Large intestine (tissue), 3 donors: ENCODE measurements around the gene DBNDD1. TPM values are rescaled to one million over a fixed set of nuclear protein-coding genes. Genes with fewer than 3 reads are reported as not detected.
"Not testable (repeated sequence)": the region's sequence is repeated elsewhere in the genome, so short reads cannot be mapped to it uniquely, and the experiment has no call there.

Experiments
- DNase-seq, 2 donors: peaks; one replicate each; pipeline versions ENCODE4 v3.0.0 to v3.0.0-alpha.2; 2013
- H3K27ac ChIP-seq: one replicate; pipeline ENCODE4 v1.5.1; 2013; ENCODE audit warnings: low read length
- H3K27me3 ChIP-seq: 2 replicates; pipeline ENCODE4 v1.6.1; 2013; ENCODE audit warnings: low read length; ENCODE audit not compliant: control insufficient read depth, insufficient read depth
- H3K36me3 ChIP-seq: 2 replicates; pipeline ENCODE4 v1.6.1; 2013; ENCODE audit warnings: low read length; ENCODE audit not compliant: control insufficient read depth, insufficient read depth
- H3K4me1 ChIP-seq: one replicate; pipeline ENCODE4 v1.6.1; 2013; ENCODE audit warnings: low read length; ENCODE audit not compliant: control insufficient read depth, insufficient read depth
- H3K4me3 ChIP-seq: one replicate; pipeline ENCODE4 v1.5.1; 2013; ENCODE audit warnings: low read length
- H3K9me3 ChIP-seq: one replicate; pipeline ENCODE4 v1.6.1; 2013; ENCODE audit warnings: mild to moderate bottlenecking, low read depth, low read length, moderate library complexity; ENCODE audit not compliant: control insufficient read depth
- WGBS: methylation state at CpG from one replicate; pipeline ENCODE4 v1.1.5; 2013; ENCODE audit warnings: low lambda C conversion rate; ENCODE audit not compliant: insufficient coverage; 5-methylcytosine and 5-hydroxymethylcytosine counted together
- polyA plus RNA-seq: library from polyadenylated mRNA; unstranded; fragments of 120-200 nt; gene quantifications from one replicate; pipeline ENCODE4 v1.2.1, GENCODE V29; 2013

Gene DBNDD1
- polyA plus RNA-seq, 1 donor: 9.5 TPM

DNA sequence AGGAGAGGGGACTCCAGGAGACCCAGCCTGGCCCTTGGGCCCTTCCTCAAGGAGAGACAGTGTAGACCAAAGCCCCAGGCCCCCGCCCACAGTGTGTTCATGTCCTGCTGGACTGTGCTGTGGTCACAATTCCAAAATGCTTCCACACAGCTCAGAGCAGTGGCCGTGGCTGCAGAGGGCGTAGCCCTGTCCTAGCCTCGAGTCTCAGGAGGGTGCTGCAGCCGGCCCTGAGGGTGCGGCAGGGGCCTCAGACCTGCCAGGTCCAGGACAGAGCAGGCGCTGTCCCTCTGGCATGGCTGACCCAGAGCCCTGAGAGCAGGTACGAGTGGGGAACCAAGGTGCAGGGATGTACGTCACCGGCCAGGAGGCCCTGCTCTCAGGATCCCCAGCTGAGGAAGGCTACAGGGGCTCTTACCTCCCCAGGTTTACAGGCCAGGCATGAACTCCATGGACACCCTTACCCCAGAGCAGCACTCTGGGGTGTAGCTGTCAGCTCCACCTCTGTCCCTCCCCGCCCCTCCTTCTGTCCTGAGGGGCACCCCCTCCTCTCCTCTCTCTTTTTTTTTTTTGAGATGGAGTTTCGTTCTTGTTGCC, 7.3 kb downstream of the DBNDD1 start:
- H3K27ac ChIP-seq: no peak overlapping the region
- no peaks in the 10 kb centered on the region for H3K9me3 ChIP-seq
- H3K4me1 ChIP-seq: no peaks in the 10 kb centered on the region
- no peak for DNase-seq
- WGBS: no CpG with 5 or more reads among the region's 12 CpGs
- no peak overlapping the region for H3K4me3 ChIP-seq
- no peaks in the 10 kb centered on the region for H3K27me3 ChIP-seq
- H3K36me3 ChIP-seq: no peaks in the 10 kb centered on the region

DNA sequence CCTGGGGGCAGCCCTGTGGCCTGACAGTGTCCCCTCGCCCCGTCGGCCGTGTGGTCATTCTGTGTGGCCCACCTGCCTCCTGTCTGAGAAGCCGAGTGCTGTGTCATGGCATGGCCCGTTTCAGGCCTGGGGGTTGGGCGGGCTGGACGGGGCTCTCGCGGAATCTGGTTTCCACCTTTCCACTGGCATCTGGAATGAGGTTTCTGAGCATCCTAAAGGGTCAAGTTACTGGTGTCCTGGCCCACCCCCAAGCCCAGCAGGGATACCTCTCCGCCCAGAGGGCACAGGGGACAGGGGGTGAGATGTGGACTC, 7.8 kb downstream of the DBNDD1 start:
- H3K4me3 ChIP-seq: no peak overlapping the region
- no peaks in the 10 kb centered on the region for H3K27me3 ChIP-seq
- DNase-seq: no peak
- no peaks in the 10 kb centered on the region for H3K9me3 ChIP-seq
- no peaks in the 10 kb centered on the region for H3K4me1 ChIP-seq
- H3K36me3 ChIP-seq: no peaks in the 10 kb centered on the region
- no CpG with 5 or more reads among the region's 11 CpGs for WGBS
- H3K27ac ChIP-seq: no peak overlapping the region

- Histone ChIP-seq H3K9me3 (no peaks in the 10 kb centered on the region), H3K27ac (no peak overlapping the region), H3K4me1 (no peaks in the 10 kb centered on the region), H3K4me3 (no peak overlapping the region), H3K36me3 (no peaks in the 10 kb centered on the region), H3K27me3 (no peaks in the 10 kb centered on the region)
- no CpG with 5 or more reads among the region's 22 CpGs for WGBS
- DNase-seq: no peak
Measured at GRCh38 chr16:90010676-90011507, 8.4 kb downstream of the DBNDD1 start.

DNA sequence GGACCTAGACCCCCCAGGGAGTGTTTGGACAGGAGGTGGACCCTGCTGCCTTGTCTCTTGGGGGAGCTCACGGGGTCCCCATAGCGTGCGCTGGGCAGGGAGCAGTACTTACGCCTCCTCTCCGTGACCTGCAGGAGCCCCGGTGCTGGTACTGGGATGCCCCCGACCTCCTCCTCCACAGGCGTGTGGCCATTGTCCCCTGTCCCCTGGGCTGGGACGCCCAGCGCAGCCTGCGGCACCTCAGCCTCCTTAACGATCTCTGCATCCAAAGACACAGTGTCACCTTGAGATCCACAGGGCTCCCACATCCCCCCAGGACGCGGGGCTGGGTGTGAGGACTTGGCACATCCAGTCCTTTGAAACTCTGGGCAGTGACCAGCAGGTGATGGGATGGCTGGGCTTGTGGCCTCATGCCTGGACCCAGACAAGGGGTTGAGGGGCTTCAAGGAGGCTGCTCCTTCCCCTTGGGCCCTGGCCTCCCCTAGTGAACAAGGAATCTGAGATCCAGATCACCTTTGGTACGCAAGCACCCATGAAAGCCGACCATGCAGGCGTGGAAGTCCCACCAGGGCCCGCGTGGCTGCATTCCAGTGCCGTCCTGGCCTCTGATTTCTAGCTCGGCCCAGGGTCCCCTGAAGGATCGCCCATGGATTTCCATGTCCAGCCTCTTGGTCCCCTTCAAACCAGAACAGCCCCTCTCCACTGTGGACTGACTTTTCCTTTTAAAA, 9.9 kb downstream of the DBNDD1 start:
- Histone ChIP-seq H3K27ac (no peak overlapping the region), H3K4me3 (no peak overlapping the region), H3K9me3 (no peaks in the 10 kb centered on the region), H3K36me3 (no peaks in the 10 kb centered on the region), H3K4me1 (no peaks in the 10 kb centered on the region), H3K27me3 (no peaks in the 10 kb centered on the region)
- no peak for DNase-seq
- no CpG with 5 or more reads among the region's 22 CpGs for WGBS

DNA sequence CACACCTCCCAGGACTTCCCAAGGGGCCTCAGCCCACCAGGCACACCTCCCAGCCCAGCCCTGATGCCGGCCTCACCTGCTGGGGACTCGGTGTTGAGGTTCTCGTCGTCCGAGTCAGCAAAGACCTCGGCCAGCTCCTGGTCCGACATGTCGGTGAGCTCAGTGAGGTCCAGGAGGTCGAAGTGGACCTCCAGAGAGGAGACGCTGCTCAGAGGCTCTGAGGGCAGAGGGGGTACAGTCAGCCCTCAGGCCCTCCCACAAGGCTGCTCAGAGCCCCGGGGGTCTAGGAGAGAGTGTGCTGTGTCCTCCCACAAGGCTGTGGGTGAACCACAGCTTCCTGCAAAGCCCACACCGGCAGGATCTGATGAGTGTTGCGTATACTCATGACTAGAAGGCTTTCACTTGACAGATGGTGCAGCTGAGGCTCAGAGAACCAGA, 10.5 kb downstream of the DBNDD1 start:
- no peaks in the 10 kb centered on the region for H3K9me3 ChIP-seq
- H3K36me3 ChIP-seq: no peaks in the 10 kb centered on the region
- H3K27ac ChIP-seq: no peak overlapping the region
- no peak overlapping the region for H3K4me3 ChIP-seq
- DNase-seq: no peak
- no CpG with 5 or more reads among the region's 13 CpGs for WGBS
- H3K4me1 ChIP-seq: no peaks in the 10 kb centered on the region
- H3K27me3 ChIP-seq: no peaks in the 10 kb centered on the region

- not testable (repeated sequence) for H3K9me3 ChIP-seq, H3K27ac ChIP-seq, H3K4me3 ChIP-seq, DNase-seq, H3K4me1 ChIP-seq, H3K36me3 ChIP-seq, H3K27me3 ChIP-seq
- no CpG with 5 or more reads among the region's 13 CpGs for WGBS
Measured at GRCh38 chr16:90007635-90008234, 11.5 kb downstream of the DBNDD1 start.

DNA sequence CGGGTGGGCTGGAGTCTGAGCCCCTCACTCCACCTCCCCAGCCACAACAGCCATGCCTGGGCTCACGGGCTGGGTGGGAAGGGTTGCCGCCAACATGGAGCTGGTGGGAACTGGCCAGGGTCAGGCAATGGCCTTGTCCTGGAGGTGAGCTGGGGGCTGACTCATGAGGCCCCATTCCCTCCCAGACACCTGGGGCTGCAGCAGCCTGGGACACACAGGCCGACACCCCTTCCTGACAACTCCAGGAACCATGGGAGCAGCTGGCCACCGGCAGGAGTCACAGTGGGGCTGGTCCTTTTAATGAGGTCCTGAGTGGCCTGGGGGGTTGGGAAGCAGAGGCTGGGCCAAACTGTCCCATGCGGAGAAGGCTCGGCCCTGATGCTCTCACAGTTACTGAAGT, 12.2 kb downstream of the DBNDD1 start:
- no CpG with 5 or more reads among the region's 7 CpGs for WGBS
- Histone ChIP-seq H3K27me3 (no peaks in the 10 kb centered on the region), H3K36me3 (no peaks in the 10 kb centered on the region), H3K4me1 (no peaks in the 10 kb centered on the region), H3K9me3 (no peaks in the 10 kb centered on the region), H3K4me3 (no peak overlapping the region), H3K27ac (no peak overlapping the region)
- no peak for DNase-seq

- Histone ChIP-seq H3K9me3 (no peaks in the 10 kb centered on the region), H3K4me1 (no peaks in the 10 kb centered on the region), H3K27ac (no peak overlapping the region), H3K36me3 (no peaks in the 10 kb centered on the region), H3K27me3 (no peaks in the 10 kb centered on the region), H3K4me3 (no peak overlapping the region)
- 80% methylated on average over 2 of the region's 37 CpGs for WGBS
- no peak for DNase-seq
Measured at GRCh38 chr16:90005956-90006663, 13.1 kb downstream of the DBNDD1 start.

GRCh38 chr16:90004577-90004976, 14.7 kb downstream of the DBNDD1 start:
- Histone ChIP-seq H3K4me3 (no peak overlapping the region), H3K27ac (no peak overlapping the region), H3K36me3 (peaks cover 6% of the 10 kb centered on the region), H3K9me3 (no peaks in the 10 kb centered on the region), H3K4me1 (no peaks in the 10 kb centered on the region), H3K27me3 (no peaks in the 10 kb centered on the region)
- WGBS: 100% methylated on average over 1 of the region's 11 CpGs
- no peak for DNase-seq

- no peak for DNase-seq
- Histone ChIP-seq H3K36me3 (peaks cover 16% of the 10 kb centered on the region), H3K4me1 (no peaks in the 10 kb centered on the region), H3K27me3 (no peaks in the 10 kb centered on the region), H3K9me3 (no peaks in the 10 kb centered on the region), H3K27ac (no peak overlapping the region), H3K4me3 (no peak overlapping the region)
- no CpG with 5 or more reads among the region's 7 CpGs for WGBS
Measured at GRCh38 chr16:90002759-90003158, 16.5 kb downstream of the DBNDD1 start.
